ENCODE results near the gene ADK. TPM values are rescaled to one million over a fixed set of nuclear protein-coding genes. Genes with fewer than 3 reads are reported as not detected.

Gene ADK
- total and polyA plus RNA-seq, 5 donors from 2014 or later = 33.3 to 83.0 (median 63.7) TPM

DNA sequence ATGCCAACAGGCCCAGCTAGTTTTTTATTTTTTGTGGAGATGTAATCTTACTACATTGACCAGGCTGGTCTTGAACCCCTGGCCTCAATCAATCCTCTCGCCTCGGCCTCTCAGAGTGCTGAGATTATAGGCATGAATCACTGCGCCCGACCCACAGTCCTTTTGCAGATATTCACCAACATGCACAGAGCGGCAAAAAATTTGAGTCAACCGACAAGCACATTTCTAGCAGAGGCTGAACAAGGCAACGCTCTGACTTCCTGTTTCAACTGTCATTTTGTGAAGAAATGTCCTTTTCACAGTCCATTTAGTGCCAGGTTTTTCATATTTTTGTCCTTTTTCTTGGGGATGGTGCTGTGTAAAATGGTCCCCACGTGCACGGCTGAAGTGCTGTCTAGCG lies 604.3 kb downstream of the ADK start:
- no peak for ATAC-seq (ENCODE audit: low read depth in 2 of 2)
- H3K27me3 ChIP-seq (ENCODE audit: control insufficient read depth, insufficient read depth, low read length) = no peaks in the 10 kb centered on the region
- H3K9me3 Mint-ChIP-seq = peaks cover 0 to 3% (median 0%) of the 10 kb centered on the region in 7 donors
- H3K4me3 Mint-ChIP-seq = no peak overlapping the region
- H3K4me1 ChIP-seq (ENCODE audit: control insufficient read depth, insufficient read depth, low read length, poor library complexity, severe bottlenecking) = peaks cover 3% of the 10 kb centered on the region
- no peaks in the 10 kb centered on the region for H3K36me3 Mint-ChIP-seq
- DNase-seq = no peak
- no peak overlapping the region for H3K27ac ChIP-seq (ENCODE audit: insufficient read depth, low read length, poor library complexity, severe bottlenecking)
- peaks cover 7% of the 10 kb centered on the region for H3K27me3 Mint-ChIP-seq
- H3K27ac Mint-ChIP-seq = no peak overlapping the region
- no peaks in the 10 kb centered on the region for H3K36me3 ChIP-seq (ENCODE audit: control insufficient read depth, insufficient read depth, low read length)
- no peaks in the 10 kb centered on the region for H3K9me3 ChIP-seq (ENCODE audit: control insufficient read depth in 2 of 2, low read length in 2 of 2)
- H3K4me1 Mint-ChIP-seq = peaks cover 0 to 12% (median 6%) of the 10 kb centered on the region in 4 donors
- H3K4me3 ChIP-seq (ENCODE audit: low read depth, low read length) = no peak overlapping the region

Other genes with a start within 250 kb of the ADK start
- 0.35 TPM for gene PLAU, start 240.1 kb upstream of the ADK start, total RNA-seq
- gene PLAU, start 240.1 kb upstream of the ADK start, polyA plus RNA-seq = not detected
- 39.2 TPM for gene VCL, start 153.1 kb upstream of the ADK start, total RNA-seq
- 10 to 100 TPM; 11.4 to 16.1 (median 13.9) TPM for gene VCL, start 153.1 kb upstream of the ADK start, polyA plus RNA-seq
- 24.3 TPM for gene AP3M1, start 393 bp upstream of the ADK start, total RNA-seq
- 10 to 100 TPM; 23.7 to 39.3 (median 29.0) TPM for gene AP3M1, start 393 bp upstream of the ADK start, polyA plus RNA-seq

Measured in CD4-positive, CD25-positive, alpha-beta regulatory T cell (primary cell).